GM12801 (cell line): Measurements from ENCODE around the gene SLC8A1.

Source experiments
- TF ChIP-seq, protein P1 (sequence below): IDR thresholded peaks from one replicate; pipeline ENCODE4 v1.5.1; 2011; ENCODE audit warnings: control low read depth; ENCODE audit not compliant: insufficient read length; ENCODE audit errors: extremely low read depth

Gene SLC8A1

DNA sequence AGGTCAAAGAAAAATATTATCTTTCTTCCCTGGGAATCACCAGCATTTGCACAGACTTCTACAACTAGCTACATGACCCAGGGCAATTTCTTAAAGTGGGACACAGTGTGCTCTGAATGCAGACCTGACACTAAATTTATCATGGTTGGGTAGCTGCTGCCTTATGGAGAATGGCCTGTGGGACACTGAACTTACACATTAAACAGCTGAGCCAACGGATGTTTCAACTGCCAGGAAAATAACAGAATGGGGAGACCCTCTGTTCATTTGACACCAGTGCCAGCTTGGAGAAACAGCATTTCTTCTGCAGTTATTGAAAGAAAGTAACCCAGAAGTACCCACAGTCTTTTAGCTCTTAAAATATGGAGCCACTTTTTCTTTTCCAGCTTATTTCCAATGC lies 54.1 kb downstream of the SLC8A1 start:
- TF ChIP-seq, protein P1, sequence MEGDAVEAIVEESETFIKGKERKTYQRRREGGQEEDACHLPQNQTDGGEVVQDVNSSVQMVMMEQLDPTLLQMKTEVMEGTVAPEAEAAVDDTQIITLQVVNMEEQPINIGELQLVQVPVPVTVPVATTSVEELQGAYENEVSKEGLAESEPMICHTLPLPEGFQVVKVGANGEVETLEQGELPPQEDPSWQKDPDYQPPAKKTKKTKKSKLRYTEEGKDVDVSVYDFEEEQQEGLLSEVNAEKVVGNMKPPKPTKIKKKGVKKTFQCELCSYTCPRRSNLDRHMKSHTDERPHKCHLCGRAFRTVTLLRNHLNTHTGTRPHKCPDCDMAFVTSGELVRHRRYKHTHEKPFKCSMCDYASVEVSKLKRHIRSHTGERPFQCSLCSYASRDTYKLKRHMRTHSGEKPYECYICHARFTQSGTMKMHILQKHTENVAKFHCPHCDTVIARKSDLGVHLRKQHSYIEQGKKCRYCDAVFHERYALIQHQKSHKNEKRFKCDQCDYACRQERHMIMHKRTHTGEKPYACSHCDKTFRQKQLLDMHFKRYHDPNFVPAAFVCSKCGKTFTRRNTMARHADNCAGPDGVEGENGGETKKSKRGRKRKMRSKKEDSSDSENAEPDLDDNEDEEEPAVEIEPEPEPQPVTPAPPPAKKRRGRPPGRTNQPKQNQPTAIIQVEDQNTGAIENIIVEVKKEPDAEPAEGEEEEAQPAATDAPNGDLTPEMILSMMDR, result no peak

DNA sequence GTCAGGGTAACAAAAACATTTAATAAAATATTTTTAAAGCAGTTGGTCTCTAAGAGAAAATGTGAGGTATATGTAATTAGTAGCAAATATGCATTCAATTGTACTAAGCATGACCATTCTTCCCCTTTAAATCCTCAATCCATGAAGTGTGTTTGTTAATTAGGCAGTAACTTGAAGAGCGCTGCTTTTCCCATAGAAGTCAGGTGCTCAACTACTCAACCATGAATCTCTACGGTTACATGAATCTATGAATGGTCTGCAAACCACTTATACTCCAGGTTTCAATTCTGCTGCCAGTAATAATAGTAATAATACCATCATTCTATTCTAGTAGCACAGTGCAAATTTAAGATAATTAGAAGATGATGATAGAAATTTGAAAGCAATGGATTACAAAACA lies 55.8 kb downstream of the SLC8A1 start:
- TF ChIP-seq, protein P1, result no peak

DNA sequence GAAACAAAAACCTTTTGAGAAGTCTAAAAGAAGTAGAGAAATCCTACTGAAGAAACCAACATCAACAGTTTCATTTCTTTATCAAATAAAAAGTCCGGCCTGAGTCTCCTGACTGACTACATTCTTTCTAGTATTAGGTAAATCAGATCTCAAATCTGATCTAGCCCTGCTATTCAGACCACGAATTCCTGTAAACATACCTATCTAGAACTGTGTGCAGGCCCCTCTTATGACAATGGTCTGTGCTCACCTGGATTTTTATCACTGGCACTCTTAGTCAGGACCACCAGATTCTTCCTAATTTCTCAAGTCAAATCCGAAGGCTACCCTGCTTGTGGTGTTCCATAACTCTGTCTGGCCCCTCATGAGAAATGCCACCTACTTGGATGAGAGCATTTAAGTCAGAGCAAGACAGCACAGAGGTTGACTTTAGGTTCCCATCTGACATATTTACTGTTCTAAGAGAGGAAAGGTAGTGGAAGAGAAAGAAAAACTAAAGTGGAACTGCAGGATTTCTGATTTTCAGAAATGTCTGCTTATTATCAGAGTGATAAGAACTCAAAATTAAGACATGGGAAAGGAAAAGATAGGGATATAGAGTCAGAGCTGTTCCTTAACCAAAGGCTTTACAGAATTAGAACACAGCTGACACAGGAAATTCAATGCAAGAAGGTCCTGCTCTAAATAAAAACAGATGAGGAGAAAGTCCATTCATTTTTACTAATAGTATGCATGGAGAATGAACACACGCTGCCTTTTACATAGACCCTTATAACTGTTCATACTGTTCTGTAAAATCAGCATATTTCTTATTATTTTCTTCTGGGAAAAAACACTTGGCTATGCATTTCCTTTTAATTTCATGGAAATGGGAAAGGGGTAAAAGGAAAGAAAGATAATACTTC lies 56.5 kb downstream of the SLC8A1 start:
- TF ChIP-seq, protein P1, result no peak

DNA sequence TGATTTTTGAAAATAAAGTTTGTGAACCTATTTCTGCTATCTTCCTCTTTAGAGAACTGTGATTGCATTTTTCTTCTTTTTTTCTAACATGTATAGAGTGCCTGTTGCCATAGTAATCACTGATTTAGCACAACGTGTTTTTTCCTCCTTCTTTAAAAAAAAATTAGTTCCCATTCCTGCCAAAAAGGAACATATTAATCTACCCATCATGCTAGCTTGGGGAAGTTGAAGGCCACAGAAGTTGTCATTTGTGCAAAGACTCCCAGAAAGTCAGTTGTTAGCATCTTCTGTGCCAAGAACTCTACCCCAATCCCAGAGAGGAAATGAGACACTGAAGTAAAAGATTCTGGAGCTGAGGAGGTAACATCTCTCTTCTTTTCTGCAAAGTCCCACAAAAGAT lies 57.3 kb downstream of the SLC8A1 start:
- TF ChIP-seq, protein P1, result no peak

DNA sequence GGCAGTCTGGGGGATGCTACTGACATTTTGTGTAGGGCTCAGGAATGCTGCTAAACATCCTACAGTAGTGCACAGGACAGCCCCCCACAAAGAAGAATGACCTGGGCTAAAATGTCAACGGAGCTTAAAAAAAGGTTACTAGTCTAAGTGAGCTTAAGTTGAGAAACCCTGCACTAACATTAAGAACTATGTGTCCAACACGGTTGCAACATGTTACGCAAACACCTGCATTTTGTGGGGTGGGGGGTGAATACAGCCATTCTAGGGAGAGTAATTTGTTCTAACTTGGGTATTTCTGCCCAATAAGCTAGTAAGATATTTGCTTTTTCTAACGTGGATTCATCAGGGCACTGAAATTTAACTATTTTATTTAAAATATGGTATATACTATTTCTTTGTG lies 57.9 kb downstream of the SLC8A1 start:
- TF ChIP-seq, protein P1, result no peak

DNA sequence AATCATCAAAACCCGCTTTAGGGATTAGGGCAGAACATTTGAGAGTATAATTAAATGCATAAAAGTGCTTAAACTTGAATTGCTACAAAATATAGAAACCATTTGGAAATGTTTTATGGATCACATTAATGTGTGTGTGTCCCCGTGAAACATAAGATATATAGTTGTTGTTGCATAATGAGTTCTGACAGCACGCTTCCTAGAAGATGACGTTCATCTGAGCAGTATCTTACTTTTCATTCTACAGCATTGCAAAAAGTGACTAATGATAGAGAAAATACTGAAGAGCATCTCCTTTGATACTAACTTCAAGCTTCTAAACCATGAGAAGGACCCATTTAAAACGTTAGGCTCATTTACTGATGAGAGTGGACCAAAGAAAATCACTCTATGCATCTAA lies 63.7 kb downstream of the SLC8A1 start:
- TF ChIP-seq, protein P1, result no peak

DNA sequence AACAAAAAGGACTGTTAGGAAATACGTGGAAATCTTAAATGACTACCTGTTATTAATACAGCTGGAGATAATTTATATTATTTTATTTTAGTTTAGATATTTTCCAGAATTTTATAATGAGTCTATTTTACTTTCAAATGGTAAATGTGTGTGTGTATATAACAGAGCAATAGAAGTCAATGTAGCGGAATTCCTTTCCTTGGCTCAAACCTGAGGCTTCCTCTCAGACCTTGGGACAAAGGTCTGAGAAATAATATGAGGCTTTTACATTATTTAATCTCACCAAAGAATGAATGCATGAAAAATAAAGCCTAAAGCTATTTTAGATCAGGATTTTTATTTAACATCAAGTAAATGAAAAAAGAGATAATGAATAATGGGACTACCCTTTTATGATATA lies 65.7 kb downstream of the SLC8A1 start:
- TF ChIP-seq, protein P1, result no peak
